GM18870 (cell line): Measurements from ENCODE around the gene TSPAN7.
A peak's percentile ranks its signal among the peaks of the same experiment; 100 is the strongest.

Experiments used
- ATAC-seq: cut with Tn5 transposase; IDR thresholded peaks from one replicate; pipeline ENCODE4 v1.9.1; 2021; ENCODE audit warnings: moderate library complexity; ENCODE audit not compliant: unreplicated experiment

TSPAN7 gene

DNA sequence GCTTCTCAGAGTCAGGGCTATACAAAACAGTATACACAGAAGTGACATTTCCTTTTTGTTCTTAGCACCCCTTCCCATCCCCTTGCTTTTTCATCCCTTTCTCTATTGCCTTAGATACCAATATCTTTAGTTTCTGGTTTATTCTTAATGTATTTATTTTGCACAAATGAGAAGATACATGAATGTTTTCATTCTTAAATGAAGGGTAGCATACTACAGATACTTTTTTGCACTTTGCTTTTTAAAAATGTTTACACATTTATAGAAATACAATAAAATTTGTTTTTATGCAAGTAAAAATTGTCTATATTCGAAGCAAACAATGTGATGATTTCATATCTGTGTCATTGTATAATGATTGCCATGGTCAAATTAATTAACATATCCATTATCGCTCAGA is 33.1 kb downstream of the TSPAN7 start:
- no peak for ATAC-seq

DNA sequence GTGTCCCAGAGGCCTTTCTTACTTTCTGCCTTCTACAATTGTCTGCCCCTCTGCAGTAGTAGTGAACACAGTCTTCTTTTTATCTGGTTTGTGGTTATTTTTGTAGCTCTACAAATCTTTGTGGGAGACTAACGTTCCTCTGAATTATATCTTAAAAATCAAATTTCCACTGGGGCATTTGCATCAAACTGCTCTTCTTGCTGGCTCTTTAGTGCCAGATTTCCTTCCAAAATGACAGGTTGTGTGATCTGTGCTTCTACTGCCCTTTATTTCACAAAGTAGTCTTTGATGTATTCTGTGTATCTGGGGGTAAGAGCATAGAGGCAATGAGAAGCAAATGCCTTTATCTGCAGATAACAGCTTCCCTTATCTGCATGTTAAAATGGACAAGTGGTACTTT is 34.5 kb downstream of the TSPAN7 start:
- no peak for ATAC-seq

DNA sequence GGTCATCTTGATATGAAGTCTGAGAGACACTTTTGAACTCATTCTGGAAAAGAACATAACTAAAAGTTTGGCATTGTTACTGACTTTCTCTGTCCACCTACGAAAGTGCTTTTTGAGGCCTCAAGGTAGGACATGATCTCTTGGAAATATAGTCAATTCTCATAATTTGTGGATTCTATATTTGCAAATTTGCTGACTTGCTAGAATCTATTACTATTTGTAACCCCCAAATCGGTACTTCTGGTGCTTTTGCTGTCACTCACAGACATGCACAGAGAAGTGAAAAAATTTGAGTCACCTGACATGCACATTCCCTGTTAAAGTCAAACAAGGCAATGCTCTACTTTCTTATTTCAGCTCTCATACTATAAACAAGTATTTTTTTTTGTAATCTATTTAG is 35.6 kb downstream of the TSPAN7 start:
- ATAC-seq, result no peak

DNA sequence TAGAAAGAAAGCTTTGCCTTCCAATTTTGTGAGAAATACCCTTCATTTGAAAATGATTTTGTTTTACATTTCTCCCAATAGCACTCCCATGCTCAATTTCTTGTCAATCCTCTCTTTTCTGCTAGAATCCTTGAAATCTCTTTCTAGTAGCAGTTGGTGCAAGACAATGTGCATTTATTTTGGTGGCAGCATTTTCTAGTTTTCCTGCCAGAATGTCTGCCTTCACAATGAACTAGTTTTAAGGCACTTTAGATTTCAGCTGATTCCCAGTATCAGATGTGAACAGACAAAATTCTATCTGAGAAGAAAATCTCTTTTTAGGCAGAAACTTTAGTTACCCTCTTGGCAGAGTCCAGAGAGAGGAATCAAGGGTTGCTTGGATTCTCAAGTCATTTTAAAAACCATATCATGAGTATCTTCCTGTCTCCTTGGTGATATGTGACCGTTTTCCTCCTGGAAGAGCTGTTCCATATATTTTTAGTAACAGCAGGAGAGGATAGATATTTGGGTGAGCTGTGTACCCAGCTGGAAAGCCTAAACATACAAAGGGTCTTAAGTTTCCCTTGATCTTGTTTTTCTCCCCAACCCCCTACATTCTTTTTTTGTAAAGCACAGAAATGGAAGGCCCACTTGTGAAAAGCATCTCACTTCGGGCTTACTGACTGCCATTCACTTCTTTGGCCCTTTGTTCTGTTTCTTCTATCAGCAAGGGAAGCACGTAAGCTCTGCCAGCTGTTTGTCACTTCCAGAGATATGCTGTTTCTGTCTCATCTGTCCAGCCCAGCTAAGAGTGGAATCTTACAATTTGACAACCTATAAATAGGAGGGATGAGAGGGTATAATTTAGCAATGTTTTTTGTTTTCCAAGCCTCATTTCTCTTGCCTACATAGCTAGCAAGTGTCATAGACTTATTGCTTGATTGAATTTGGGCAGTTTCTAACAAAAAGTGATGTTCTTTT is 38.7 kb downstream of the TSPAN7 start:
- no peak for ATAC-seq

DNA sequence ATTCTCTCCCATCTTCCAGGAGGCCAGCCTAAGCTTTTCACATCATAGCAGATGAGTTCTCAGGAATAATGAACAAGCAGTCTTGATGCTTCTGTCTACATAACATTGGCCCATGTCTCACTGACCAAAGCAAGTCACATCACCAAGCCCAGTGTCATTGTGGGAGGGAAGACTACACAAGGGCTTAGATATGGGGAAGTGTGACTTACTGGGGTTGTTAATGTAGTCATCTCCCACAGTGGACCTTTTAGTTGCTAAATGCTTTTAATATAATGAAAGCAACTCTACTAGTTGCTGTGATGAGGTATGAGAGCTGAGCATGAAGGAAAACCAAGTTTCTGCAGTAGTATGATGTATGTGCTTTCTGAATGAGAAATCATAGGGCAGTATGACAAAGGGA is 40.5 kb downstream of the TSPAN7 start:
- no peak for ATAC-seq

DNA sequence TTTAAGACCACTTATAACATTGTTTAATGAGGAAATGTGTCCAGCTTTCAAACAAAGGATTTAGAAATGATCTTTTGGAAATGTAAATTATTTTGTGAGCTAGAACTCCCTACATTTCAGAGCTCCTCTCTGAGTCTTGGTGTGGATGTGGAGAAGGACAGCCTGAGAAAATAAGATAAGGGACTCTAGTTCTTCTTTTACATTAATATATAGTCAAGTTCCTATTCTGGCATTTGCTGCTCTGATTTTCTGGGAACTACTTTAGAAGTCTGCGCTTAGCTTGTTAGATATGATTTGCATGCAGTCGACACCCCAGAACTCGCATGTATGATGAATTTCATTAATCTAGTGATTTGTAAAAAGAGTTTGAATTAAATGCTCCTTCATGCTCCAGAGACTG is 45.5 kb downstream of the TSPAN7 start:
- no peak for ATAC-seq

DNA sequence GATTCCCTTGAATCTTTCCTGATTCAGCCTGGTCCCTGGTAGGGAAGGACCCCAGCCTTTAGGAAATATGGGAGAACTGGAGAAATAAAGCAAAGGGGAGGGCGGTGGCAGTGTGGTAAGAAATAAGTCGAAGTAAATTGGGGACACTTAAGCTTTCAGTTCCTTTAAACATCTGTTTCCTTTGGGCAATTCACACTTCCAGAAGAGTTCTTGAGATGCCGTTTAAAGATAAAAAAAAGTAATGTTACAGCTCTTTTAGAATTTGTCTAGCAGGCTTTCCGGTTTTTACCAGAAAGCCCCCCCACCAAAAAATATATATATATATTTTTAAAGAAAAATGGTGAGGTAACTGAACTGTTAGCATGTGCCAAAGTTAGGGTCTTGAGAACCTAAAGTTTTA is 46.6 kb downstream of the TSPAN7 start:
- no peak for ATAC-seq

DNA sequence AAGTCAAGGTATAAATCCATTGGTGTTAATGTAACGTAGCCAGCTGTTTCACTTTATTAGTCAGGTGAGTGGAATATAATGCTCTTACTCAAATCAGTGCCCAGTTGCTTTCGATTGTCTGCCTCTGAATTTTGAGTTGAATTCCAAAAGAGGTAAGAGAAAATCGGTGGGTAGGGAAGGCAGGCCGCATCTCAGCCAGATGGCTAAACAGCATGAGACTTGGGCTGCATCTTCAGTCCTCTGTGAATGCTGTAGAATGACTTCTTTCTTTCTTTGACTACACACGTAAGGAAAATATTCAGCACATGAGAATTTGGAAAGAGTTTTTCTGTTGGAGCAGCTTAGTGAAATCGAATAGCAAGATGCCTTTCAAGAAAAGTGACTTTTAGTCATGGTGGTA is 49.5 kb downstream of the TSPAN7 start:
- no peak for ATAC-seq

DNA sequence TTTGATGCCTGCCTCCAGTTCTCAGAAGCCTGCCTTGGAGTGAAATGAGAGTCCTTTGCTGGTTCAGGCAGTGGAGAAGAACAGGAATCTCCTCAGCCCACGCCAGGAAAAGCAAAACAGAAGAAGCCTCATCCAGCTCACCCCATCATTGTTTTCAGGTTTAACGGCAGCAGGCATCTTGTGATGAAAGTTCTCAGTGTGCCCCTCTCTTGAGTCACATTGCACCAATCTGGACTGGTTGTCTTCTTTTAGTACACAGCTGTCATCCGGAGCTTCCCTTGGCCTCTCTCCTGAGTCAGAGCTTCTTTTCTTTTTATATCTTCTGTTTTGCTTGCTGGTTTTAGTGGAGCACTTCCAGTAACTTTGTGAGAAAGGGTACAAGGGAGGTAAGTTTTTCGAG is 50.9 kb downstream of the TSPAN7 start:
- ATAC-seq, result no peak

DNA sequence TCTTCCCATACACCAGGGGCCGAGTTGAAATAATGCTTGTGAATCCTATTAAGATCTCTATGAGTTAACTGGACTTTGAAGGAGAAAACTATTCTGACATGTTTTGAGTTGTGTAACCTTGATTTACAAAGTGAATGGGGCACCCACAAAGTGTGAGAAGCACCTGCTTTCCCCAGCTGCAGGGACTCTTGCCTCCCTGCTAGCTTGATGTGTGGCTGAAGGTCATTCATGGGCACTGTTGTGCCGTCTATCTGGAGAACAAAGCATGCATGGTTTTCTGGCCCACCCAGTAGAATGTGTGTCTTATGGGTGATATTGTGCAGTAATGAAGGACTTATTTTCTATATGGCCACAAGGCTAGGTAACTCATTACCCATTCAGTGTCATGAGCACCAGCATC is 53.1 kb downstream of the TSPAN7 start:
- no peak for ATAC-seq

DNA sequence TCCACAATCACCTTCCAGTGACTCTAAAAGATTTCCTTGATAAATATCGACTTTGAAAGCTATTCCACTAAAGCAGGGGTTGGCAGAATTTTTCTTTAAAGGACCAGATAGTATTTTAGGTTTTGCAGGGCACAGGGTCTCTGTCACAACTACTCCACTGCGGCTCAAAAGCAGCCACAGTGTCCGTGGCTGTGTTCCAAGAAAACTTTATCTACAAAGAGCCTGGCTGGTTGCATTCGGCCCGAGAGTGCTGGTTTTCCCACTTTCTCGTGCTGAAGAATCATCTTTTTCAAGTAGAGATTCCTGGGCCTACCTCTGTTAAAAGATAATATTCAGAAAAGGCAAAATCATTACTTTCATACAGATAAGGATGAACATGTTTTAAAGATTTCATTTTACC is 55.6 kb downstream of the TSPAN7 start:
- ATAC-seq, result no peak

DNA sequence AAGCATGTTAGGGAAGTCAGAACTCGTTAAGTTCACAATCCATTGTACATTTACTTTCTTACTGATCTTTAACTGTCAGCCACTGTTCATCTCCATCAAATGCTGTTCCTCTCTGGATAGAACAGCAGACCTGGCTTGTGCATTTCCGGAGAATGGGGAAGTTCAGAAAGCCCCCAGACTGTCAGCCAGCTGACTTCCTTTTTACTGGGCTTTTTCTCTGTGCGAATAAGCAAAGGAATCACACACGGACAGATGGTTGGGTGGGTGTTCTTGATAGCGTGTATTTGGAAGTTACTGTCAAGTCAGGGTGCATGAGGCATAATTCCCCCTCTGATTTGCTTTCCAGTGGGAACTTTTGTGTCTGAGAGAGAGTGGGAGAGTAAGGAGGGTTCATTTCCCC is 56.8 kb downstream of the TSPAN7 start:
- no peak for ATAC-seq

DNA sequence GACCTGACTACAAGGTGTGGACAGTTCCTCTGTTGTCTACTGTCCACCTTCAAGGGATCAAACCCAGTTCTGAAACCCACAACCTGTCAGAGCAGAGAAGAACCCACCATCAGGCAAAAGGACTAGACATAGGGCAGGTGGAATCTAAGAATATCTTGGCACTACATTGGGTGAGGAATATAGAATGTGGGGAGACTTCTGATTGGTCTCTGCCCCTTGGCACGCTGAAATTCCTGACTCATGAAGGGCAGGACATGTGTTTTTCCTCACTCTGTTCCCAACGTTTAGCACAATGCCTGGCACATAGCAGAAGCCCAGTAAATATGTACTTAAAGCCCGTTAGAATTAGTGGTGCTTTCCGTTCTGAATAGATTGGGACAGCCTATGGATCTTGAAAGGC is 59.3 kb downstream of the TSPAN7 start:
- ATAC-seq, result no peak

DNA sequence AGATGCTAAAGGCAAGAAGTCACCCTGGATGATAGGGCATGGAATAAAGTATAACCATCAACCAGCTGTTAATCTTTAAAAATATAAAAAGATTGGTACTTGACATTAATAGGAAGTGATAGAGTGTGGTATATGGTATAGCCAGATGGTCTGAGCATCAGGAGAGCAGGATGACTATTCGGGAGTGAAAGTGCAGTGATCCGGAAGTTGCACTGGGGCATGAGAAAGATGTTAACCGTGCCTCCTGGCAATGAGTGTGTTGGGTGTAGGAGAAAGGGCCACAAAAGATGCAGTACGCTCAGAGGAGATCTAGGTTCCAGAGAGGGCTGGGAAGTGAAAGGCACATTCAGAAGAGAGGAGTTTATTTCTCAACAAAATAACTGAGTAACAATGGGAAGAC is 65.0 kb downstream of the TSPAN7 start:
- ATAC-seq, result no peak

DNA sequence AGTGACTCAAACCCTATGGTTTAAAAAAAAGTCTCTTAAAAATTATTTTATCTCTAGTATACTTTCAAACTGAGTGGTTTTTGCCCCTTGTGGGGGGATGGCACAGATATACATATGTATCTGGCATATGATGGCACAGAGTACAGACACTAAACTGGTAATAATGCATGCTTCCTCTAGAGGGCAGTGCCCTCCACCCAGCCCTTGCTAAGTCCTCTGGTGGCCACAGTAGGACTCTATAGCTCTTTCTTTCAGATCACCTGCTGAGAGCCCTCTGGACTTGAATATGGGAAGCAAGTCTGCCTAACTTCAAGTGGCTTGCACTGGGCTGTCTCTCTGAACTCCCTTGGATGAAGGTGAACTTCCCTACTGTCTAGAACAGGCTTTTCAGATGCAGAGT is 66.3 kb downstream of the TSPAN7 start:
- ATAC-seq, result peak; percentile 70

DNA sequence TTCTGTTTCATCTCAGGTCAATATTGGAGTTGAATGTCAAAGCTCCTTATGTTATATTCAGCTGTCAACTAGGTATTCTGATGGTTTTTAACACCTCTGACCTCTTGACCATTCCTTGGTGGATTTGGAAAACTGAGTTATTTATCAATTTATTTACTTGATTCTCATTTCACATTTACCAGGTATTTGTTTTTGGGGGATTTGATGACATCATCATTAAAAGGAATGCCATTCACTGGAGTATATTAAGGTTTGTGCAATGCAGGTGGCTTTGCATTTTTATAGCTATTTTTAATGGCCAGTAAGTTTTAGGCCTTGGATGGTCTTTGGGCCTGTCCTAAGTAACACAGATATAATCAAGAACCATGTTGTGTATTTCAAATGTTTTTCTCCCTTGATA is 67.2 kb downstream of the TSPAN7 start:
- ATAC-seq, result no peak

DNA sequence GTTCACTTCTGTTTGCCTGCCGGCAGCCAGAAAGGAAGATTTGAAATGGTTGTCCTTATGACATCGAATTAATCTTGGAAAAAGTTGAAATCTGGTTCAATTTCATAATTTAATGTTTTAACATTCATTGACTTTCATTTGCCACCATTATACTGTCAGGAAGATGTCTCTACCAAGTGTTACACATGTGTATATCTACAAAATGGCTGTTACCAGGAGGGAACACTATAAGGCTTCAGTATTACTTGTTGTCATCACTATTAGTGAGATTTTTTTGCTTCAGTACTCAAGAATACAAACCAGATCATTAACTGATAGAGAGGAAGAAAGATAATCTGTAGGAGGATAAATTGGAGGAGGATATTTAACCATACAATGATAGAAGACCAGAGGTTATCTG is 71.2 kb downstream of the TSPAN7 start:
- ATAC-seq, result no peak

DNA sequence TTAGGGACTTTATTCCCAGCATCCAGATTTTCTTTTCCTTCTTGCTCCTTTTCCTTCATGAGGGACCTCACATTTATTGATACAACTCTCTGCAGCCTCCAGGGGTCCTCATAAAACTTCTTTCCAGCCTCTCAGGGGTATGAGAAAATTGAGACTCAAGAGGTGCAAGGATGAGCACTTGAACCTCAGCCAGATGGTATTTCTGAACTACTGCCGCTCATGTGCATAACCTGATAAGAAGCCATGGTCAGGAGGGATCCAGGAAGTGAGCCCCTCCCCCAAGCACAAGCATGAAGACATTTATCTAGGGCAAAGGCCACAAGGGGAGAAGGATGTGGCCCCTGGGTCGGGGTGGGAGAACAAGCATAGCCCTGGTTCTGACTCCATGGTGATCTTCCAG is 73.3 kb downstream of the TSPAN7 start:
- ATAC-seq, result no peak

DNA sequence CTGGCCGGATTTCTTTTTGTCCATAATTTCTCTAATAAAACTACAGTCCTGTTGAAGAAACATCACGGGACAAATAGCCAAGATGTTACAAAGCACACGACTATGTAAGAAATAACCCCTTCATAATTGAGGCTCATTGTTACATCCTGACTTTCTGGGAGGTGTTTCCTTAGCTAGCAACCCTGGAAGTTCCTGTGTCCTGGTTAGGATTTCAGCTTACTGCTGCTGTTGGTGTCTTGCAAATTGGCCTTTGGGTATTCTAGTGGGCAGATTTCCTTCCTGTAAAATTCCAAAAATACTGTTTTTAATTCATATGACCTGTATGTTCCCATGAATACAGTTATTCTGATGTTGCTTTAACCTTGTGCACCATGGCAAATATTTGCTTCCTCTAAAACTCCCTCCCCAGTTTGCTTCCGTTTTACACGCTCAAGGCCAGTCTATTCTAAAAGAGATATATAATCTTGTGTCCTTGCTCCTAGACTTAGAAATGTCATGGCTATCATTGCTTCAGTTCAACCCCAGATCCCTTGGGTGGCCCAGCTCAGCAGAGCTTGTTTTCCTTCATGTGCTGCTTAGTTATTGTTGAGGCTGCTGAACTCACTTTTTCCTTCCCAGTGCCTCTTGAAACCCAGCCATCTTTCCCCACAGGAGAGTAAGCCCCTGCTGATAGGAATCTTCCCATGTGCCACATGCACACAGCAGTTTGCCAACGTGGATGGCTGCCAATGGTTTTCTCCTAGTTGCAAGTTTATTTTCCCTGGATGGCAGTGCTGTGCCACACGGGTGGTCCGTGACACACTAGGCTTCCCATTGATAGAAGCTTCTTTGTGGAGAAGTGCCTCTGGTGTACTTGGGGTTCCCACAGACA is 75.8 kb downstream of the TSPAN7 start:
- ATAC-seq, result no peak

DNA sequence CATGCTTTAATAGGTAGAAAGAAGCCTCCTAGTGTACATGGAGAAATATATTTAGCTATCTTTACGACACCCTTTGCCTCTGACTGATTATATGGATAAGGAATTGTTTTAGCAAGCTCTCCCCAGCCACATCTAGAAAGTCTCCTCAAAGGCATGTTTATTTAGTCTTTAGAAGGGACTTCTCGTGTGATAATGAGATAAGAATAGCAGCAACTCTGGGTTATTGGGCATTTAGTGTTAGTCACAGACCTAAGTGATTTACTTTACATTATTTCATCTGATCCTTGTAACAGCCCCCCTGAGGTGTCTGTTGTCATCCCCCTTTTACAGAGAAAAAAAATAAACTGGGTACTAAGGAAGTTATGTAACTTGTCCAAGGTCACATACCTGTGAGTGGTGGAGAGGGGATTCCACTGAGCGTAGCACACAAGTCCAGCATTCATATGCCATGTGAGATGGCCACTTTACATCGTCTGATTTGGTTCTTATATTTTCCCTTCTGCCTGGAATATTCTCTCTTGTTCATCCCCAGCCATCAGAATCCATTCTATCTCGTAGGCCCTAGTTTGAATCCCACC is 77.7 kb downstream of the TSPAN7 start:
- ATAC-seq, result no peak

DNA sequence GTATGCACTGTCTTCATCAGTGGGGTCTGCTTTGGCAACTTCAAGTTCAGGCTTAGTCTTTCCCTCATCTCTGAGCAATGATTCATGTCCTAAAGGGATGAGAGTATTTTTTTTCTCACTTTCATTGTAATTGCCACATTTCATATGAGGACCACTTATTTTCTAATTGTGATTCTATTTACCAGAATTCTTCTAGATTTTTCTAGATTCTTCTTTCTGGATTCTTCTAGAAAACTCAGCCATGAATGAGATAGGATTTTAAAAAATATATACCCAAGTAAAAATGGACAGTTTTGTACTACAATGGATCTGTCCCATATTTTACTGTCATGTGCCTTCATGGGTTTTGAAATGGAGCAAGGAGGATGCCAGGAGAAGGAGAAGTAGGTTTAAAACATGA is 78.4 kb downstream of the TSPAN7 start:
- ATAC-seq, result no peak

DNA sequence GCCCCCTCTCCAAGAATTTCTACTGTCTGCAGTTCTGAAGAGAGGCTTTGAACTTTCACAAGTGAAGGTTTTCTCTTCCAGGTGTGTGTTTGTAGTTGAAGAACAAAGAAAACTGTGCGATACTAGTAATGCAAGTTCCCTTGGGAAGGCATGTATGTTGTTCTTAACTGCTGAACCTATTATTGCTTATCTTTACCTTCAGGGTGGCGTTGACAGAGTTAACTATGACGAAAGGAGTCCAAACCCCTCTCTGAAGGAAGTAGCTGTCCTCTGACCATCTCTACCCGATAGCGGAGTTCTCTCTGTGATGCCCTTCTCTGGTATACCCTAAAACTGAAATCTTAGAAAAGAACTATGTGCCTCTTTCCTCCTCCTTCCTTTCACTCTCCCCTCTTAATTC is 79.9 kb downstream of the TSPAN7 start:
- no peak for ATAC-seq
